HUES64 (cell line): ENCODE data around the gene GOLGA6B. TPM values are rescaled to one million over a fixed set of nuclear protein-coding genes. Genes with fewer than 3 reads are reported as not detected.
"Not testable (repeated sequence)": the region's sequence is repeated elsewhere in the genome, so short reads cannot be mapped to it uniquely, and the experiment has no call there.

ENCODE experiments used
- H3K27ac ChIP-seq: 2 replicates; pipeline ENCODE4 v1.7.0; 2013; ENCODE audit warnings: low read depth, low read length, inconsistent platforms
- H3K27me3 ChIP-seq: 2 replicates; pipeline ENCODE4 v1.6.1; 2013; ENCODE audit warnings: mild to moderate bottlenecking, low read length; ENCODE audit not compliant: insufficient read depth
- H3K36me3 ChIP-seq: 2 replicates; pipeline ENCODE4 v1.6.1; 2013; ENCODE audit warnings: mild to moderate bottlenecking, low read length; ENCODE audit not compliant: insufficient read depth
- H3K4me1 ChIP-seq: 2 replicates; pipeline ENCODE4 v1.6.1; 2013; ENCODE audit warnings: mild to moderate bottlenecking, low read length, moderate library complexity; ENCODE audit not compliant: insufficient read depth
- H3K4me3 ChIP-seq: 2 replicates; pipeline ENCODE4 v1.5.1; 2013; ENCODE audit warnings: mild to moderate bottlenecking, low read length, moderate library complexity
- H3K9ac ChIP-seq: 2 replicates; pipeline ENCODE4 v1.6.1; 2013; ENCODE audit warnings: mild to moderate bottlenecking, low read depth, low read length
- H3K9me3 ChIP-seq: 2 replicates; pipeline ENCODE4 v1.6.1; 2013; ENCODE audit warnings: low read depth, low read length; ENCODE audit not compliant: insufficient read depth
- WGBS: fragments of 150-250, 120-280 bp; methylation state at CpG from one replicate; pipeline ENCODE4 v1.1.7; 2013; ENCODE audit warnings: missing lambda C conversion rate; 5-methylcytosine and 5-hydroxymethylcytosine counted together
- polyA plus RNA-seq, 2 experiments: library from polyadenylated mRNA; stranded (reverse); fragments of 50-300 nt; gene quantifications; one replicate each; pipeline ENCODE4 v1.2.3, GENCODE V29; 2013

Gene GOLGA6B, protein sequence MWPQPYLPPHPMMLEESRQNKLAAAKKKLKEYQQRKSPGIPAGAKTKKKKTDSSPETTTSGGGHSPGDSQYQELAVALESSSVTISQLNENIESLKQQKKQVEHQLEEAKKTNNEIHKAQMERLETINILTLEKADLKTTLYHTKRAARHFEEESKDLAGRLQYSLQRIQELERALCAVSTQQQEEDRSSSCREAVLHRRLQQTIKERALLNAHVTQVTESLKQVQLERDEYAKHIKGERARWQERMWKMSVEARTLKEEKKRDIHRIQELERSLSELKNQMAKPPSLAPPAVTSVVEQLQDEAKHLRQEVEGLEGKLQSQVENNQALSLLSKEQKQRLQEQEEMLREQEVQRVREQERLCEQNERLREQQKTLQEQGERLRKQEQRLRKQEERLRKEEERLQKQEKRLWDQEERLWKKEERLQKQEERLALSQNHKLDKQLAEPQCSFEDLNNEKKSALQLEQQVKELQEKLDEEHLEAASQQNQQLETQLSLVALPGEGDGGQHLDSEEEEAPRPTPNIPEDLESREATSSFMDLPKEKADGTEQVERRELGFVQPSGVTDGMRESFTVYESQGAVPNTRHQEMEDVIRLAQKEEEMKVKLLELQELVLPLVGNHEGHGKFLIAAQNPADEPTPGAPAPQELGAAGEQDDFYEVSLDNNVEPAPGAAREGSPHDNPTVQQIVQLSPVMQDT
- polyA plus RNA-seq (2013, experiment 1 of 2), result 0.10 TPM
- 0.32 TPM for polyA plus RNA-seq (2013, experiment 2 of 2)

DNA sequence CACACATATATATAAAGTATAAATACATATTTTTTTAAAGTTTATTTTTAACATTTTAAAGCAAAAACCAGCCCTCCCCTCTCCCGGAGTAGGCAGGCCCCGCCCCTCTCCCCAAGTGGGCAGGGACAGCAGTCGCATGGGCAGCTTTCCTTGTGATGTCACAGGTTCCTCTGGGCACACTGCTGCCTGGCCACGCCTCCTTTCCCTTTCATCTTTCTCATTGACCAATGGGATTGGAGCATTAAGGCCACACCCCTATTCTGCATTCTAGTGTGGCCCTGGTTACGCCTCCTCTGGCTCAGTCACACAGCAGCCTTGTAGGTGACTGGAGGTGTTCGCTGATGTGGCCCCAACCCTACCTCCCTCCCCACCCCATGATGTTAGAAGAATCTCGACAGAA lies at the start of gene GOLGA6B:
Gene GOLGA6B, plus strand, starts transcription at position 301 of the 400 bp plus-strand sequence. Its CDS starts 41 bp downstream, at position 342.
- H3K4me3 ChIP-seq, H3K27ac ChIP-seq, H3K9ac ChIP-seq, H3K27me3 ChIP-seq, H3K4me1 ChIP-seq, H3K36me3 ChIP-seq, H3K9me3 ChIP-seq: not testable (repeated sequence)
- no CpG with 5 or more reads among the region's 7 CpGs for WGBS

DNA sequence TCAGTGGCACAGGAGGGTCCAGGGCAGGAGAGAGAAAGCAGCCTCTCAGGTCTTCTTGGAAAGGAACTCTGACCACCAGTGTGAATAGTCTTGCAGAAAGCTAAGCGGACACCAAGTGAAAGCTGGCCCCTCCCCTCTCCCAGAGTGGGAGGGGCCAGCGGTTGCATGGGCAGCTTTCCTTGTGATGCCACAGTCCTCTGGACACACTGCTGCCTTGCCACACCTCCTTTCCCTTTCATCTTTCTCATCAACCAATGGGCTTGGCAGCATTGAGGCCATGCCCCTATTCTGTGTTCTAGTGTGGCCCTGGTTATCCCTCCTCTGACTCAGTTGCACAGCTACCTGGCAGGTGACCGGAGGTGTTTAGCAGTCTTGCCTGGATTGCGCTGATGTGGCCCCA lies 49.7 kb upstream of the GOLGA6B start:
- 73% methylated on average over 4 of the region's 4 CpGs for WGBS
- Histone ChIP-seq H3K4me1 (peaks cover 6% of the 10 kb centered on the region; the same call in 1 of the 2 replicates), H3K9me3 (no peaks in the 10 kb centered on the region), H3K9ac (0 out of 2 replicates have a peak overlapping the region, but pooled peaks have one; percentile 5), H3K36me3 (no peaks in the 10 kb centered on the region), H3K4me3 (no peak overlapping the region), H3K27ac (no peak overlapping the region), H3K27me3 (no peaks in the 10 kb centered on the region)

DNA sequence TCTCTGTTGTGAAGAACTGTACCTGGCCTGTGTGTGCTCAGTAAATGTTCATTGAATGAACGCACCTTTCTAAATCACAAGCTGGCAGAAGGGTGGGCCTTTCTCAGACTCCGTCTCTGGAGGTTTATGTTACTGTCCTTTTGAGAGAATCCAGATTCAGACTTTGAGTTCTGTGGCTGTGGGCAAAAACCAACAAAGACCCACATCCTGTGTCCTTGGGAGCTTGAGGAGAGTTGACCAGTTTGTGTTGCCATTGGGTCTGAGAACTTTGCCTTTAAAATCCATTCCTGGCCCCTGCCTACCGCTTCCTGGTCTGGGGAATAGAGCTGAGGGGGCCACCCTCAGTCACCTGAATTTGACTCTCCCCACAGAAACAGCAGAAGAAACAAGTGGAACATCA lies 46.4 kb upstream of the GOLGA6B start:
- not testable (repeated sequence) for H3K36me3 ChIP-seq, H3K27ac ChIP-seq, H3K27me3 ChIP-seq, H3K4me3 ChIP-seq, H3K9ac ChIP-seq, H3K9me3 ChIP-seq, H3K4me1 ChIP-seq
- WGBS, result 89% methylated on average over 3 of the region's 3 CpGs

DNA sequence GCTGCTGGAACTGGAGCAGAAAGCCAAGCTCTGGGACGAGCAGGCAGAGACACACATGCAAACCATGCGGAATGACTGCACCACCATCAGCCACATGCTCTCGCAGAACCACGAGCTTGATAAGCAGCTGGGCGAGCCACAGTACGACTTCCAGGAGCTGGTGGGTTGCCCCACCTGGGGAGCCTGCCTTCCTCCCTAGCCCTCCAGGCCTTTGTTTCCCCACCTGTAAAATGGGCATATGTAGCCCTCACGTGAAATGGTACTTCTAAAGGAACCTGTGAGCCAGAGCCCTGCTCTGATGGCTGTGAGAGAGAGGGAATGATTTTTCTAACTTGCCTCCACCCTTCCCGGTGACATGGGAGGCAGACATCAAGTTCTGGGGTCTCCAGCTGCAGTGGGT lies 44.6 kb upstream of the GOLGA6B start:
- peaks cover 2% of the 10 kb centered on the region; the same call in 1 of the 2 replicates for H3K4me1 ChIP-seq
- no peak overlapping the region for H3K9ac ChIP-seq
- no peaks in the 10 kb centered on the region for H3K27me3 ChIP-seq
- 92% methylated on average over 8 of the region's 8 CpGs for WGBS
- no peak overlapping the region for H3K4me3 ChIP-seq
- no peaks in the 10 kb centered on the region for H3K36me3 ChIP-seq
- no peak overlapping the region for H3K27ac ChIP-seq
- no peaks in the 10 kb centered on the region for H3K9me3 ChIP-seq

DNA sequence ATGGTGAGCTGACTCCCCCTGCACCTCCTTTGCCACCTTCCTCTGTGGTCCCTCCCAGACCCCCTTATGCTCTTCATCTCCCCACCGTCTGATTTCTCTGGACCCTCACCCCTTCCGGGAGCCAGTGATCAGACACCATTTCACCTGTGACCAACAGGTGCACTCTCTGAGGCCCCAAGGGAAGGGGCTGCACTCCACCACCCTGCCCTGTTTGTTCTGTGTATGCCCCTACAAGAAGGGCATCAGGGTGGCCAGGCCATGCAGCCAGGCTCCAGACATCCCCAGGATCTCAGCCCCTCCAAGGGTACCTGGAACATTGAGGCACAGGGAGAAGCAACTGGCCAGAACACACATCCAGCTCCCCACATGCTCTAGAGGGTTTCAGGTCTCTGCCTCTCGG lies 42.2 kb upstream of the GOLGA6B start:
- not testable (repeated sequence) for H3K36me3 ChIP-seq, H3K27ac ChIP-seq, H3K27me3 ChIP-seq, H3K4me3 ChIP-seq, H3K9me3 ChIP-seq, H3K9ac ChIP-seq
- H3K4me1 ChIP-seq, result peaks cover 14% of the 10 kb centered on the region
- WGBS, result 97% methylated on average over 3 of the region's 3 CpGs

DNA sequence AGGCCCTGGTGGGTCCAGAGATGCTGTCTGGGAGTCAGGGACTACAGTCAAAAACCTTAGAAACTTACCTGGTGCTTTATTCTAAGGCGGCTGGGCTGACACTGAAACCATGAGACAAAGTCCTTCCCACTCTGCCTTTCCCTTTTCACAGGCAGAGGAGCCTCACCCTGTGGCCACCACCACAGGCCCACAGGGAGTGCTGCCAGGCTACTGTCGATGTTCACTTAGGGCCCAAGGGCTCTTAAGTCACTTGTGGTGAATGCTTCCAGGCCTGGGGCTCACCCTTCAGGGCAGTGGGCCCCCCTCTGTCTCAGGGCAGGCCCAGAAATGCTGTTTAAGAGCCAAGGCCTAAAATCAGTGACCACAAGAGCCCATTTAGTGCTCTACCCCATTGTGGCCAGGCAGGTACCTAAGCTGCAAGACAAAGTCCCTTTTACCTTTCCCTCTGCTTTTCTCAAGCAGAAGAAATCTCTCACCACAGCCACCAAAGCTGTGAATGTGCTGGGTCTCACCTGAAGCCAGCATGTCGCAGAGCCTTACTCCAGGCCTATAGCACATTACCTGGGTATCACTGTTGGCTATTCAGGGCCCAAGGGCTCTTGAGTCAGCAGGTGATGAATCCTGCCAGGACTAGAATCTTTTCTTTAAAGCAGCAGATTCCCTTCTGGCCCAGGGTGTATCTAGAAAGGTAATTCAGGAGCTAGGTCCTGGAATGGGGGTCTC lies 39.5 kb upstream of the GOLGA6B start:
- WGBS, result 90% methylated on average over 3 of the region's 3 CpGs

DNA sequence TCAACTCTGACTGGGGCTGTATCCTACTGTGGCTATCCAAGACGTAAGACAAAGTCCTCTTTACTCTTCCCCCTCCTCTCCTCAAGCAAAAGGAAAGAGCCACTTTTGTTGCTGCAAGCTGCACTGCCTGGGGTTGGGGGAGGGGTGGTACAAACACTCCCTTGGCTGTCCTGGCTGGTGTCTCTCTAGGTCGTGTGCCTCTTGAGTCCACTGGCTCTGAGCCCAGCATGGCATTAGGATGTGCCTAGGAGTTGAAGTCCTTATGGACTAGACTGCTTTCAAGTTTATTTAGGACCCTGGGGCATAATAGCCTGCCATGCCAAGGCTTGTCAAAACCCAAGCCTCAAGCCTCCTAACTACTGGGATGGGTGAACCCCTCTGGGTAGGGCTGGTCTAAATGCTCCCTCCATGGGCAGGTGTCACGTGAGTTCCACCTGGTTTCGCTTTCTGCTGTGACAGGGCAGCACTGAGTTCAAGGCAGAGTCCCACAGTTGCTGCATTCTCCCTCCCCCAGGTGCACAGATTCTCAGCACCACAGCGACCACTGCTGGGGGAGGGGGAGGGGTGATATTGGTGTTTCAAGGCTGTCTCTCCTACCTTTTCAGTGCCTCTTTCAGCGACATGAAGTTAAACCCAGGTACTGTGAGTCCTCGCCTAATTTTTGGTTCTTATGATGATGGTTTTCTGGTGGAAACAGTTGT lies 38.8 kb upstream of the GOLGA6B start:
- H3K27me3 ChIP-seq, H3K27ac ChIP-seq, H3K9me3 ChIP-seq, H3K4me3 ChIP-seq, H3K36me3 ChIP-seq, H3K9ac ChIP-seq: not testable (repeated sequence)
- peaks cover 14% of the 10 kb centered on the region for H3K4me1 ChIP-seq
- WGBS, result 48% methylated on average over 5 of the region's 7 CpGs

More for the DNA sequence above, 39.5 kb upstream of the GOLGA6B start:
- H3K27me3 ChIP-seq, result no peaks in the 10 kb centered on the region
- no peak overlapping the region for H3K4me3 ChIP-seq
- H3K9me3 ChIP-seq, result no peaks in the 10 kb centered on the region
- no peak overlapping the region for H3K27ac ChIP-seq
- H3K9ac ChIP-seq, result no peak overlapping the region
- peaks cover 14% of the 10 kb centered on the region for H3K4me1 ChIP-seq
- no peaks in the 10 kb centered on the region for H3K36me3 ChIP-seq

DNA sequence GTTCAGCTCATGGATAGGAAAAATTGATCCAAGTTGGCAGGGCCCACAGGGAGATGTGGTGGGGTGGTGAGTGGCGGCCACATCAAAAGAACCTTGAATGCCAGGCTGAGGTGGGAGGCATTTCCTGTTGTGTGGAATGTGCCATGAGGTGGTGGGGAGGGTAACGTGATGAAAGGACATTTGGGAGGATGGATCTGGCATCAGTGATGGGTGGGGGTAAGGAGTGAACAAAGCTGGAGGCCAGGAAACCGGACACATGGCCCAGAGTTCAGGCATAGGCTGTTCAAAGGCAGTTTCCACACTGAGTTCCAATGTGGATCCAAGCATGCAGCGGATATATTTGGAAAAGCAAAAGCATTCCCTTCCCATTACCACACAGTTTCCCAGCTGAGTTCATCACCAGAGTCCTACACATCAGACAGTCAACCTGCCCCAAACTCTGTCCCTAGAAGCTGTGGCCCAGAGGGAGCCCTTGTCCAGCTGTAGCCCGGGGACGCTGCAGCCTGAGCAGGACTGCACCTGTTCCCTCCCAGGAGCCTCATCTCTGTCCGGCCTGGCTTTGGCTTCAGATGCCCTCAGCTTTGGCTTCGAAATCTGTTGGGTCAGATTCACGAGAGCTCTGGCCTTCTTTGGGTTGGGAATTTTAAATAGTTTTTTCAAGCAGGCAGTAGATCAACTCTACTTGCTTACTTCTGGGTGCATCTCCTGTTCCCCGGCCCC lies 37.8 kb upstream of the GOLGA6B start:
- no peak overlapping the region for H3K27ac ChIP-seq
- H3K27me3 ChIP-seq, result no peaks in the 10 kb centered on the region
- no peaks in the 10 kb centered on the region for H3K36me3 ChIP-seq
- H3K4me3 ChIP-seq, result no peak overlapping the region
- H3K9ac ChIP-seq, result no peak overlapping the region
- H3K4me1 ChIP-seq, result peaks cover 14% of the 10 kb centered on the region
- H3K9me3 ChIP-seq, result no peaks in the 10 kb centered on the region
- 86% methylated on average over 10 of the region's 10 CpGs for WGBS

DNA sequence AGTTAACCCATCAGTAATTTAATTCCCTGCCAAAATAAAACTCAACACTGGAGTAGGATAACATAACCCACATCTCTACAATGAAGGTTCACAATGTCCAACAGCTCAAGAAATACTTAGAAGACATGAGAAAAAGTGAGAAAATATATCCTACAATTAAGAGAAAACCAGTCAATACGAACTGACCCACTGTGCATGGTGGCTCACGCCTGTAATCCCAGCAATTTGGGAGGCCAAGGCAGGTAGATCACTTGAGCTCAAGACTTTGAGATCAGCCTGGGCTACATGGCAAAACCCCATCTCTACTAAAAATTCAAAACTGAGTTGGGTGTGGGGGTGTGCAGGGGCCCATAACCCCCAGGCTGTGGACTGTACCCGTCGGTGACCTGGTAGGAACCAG lies 30.6 kb upstream of the GOLGA6B start:
- 94% methylated on average over 4 of the region's 4 CpGs for WGBS
- not testable (repeated sequence) for H3K4me1 ChIP-seq, H3K9ac ChIP-seq, H3K27me3 ChIP-seq, H3K9me3 ChIP-seq, H3K27ac ChIP-seq, H3K36me3 ChIP-seq, H3K4me3 ChIP-seq

DNA sequence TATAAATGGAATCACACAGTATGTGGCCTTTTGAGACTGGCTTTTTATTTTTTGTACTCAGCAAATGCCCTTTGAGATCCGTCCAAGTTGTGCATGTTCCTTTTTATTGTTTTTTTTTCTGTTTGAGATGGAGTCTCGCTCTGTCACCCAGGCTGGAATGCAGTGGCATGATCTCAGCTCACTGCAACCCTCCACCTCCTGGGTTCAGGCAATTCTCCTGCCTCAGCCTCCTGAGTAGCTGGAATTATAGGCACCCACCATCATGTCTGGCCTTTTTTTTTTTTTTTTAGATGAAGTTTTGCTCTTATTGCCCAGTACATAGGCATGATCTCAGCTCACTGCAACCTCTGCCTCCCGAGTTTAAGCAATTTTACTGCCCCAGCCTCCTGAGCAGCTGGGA lies 28.3 kb upstream of the GOLGA6B start:
- H3K27me3 ChIP-seq, H3K36me3 ChIP-seq, H3K4me3 ChIP-seq, H3K9me3 ChIP-seq, H3K27ac ChIP-seq, H3K9ac ChIP-seq, H3K4me1 ChIP-seq: not testable (repeated sequence)
- 92% methylated on average over 3 of the region's 3 CpGs for WGBS
